Measurements from ENCODE around the gene EPN2.
"Not testable (repeated sequence)": the region's sequence is repeated elsewhere in the genome, so short reads cannot be mapped to it uniquely, and the experiment has no call there.

EPN2 gene

GRCh38 chr17:19346351-19347255 is 109.4 kb downstream of the EPN2 start:
- DNase-seq: peak; percentile 91

GRCh38 chr17:19347323-19348080 is 110.3 kb downstream of the EPN2 start:
- DNase-seq: no peak

DNA sequence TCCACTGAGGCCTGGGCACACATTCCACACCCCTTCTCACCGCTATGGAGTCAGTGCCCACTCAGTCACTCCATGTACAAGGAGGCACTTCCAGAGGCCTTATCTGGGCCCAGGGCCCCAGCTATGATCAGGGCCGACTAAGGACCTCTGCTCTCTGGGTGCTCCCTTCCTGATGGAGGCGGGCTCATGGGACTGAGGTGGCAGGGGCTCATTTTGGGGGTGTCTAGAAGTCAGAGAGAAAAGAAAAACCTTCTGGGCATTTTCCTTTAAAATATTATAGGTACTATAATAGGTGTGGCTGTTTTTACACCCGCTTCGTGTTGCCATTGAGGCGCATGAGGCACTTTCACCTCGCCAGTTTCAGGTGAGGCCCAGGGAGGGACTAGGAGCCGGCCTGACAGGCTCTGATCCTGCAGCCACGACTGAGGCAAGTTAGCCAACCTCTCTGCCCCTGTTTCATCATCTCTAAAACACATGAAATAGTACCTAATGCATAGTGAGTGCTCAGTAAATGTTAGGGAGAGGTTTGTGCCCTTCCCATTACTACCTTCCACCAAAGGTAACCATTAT is 111.0 kb downstream of the EPN2 start:
- DNase-seq: no peak

DNA sequence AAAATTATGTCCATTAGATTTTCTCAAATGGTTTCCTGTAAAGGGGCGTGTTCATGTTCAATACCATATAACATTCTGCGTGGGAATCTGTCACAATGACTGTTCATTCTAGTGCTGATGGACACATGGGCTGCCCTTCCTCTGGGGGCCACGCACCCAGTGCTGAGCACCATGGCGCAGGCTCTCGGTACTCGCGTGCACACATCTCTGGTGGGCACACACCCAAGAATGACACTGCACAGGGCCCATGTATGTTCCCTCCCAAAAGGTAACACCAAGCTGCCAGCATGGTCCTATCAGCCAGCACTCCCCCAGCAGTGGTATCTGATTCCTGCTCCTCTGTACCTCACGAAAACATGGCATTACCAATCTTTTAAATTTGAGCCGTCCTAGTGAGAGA is 111.6 kb downstream of the EPN2 start:
- no peak for DNase-seq

GRCh38 chr17:19353401-19353800 is 116.2 kb downstream of the EPN2 start:
- not testable (repeated sequence) for DNase-seq

DNA sequence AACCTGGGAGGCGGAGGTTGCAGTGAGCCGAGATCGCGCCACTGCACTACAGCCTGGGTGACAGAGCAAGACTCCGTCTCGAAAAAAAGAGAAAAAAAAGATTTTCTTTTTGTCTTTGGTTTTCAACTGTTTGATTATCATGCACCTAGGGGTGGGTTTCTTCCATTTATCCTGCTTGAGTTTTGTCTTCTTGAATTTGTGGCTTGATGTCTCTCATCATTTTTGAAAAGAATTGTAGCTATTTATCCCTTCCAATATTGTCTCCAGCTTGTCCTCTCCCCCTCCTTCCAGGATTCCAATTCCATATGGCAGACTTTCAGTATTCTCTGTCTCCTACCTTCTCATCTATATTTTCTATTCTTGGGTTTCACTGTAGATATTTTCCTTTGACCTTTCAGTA is 117.6 kb downstream of the EPN2 start:
- no peak for DNase-seq

DNA sequence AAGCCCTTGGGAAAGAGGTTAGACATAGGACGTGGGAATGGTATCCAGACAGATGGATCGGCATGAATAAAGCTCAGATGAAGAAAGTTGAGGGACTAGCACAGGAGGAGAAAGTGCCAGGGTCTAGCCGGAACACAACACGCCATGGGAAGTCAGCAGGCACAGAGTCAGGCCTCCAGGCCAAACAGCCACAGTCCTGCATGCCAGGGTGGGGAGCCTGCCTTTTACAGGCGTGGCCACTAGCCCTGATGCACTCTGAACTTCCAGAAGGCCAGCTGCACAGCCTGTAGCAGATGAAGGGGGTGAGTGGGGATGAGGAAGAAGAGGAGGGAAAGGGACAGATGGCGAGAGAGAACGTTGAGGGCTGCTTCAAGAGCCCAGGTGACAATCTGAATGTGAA is 120.2 kb downstream of the EPN2 start:
- DNase-seq: no peak

GRCh38 chr17:19357761-19358160 is 120.6 kb downstream of the EPN2 start:
- DNase-seq: no peak

GRCh38 chr17:19359151-19359550 is 122.0 kb downstream of the EPN2 start:
- DNase-seq: no peak

DNA sequence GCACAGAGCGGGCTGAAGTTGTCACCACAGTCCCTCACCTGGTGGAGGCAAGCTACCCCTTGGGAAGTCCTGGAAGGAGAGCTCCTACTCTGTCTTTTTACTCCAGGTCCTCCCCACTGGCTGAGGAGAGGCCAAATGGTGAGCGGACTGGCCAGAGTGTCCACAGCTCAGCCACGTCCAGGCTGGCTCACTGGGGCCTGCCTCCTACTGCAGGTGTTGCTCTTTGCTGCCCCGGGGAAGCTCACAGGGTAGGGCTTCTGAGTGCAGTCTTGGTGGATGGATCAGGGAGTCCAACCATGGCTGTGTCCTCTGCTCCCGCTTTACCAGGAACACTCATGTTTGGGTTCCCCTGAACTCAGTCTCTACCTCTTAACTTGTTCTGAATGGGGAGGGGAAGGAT is 122.7 kb downstream of the EPN2 start:
- no peak for DNase-seq

- no peak for DNase-seq
Observed at GRCh38 chr17:19360772-19361171, 123.6 kb downstream of the EPN2 start.

- DNase-seq: peak; percentile 34
Observed at GRCh38 chr17:19361326-19361725, 124.2 kb downstream of the EPN2 start.

DNA sequence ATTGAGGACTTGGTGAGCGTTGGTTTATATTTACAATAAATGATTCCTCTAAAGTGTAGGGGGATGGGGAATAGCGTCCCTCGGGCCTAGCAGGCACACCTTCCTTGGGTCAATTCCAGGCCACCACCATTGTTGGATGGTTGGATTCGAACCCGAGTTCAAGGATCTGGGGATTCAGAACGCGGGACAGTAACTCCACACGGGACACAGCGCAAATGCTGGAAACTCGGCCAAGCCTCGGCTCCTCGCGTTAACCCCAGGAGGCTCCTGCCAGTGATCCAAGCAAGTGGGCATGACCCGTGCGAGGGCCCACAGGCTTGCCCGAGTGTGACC is 124.7 kb downstream of the EPN2 start:
- DNase-seq: no peak

DNA sequence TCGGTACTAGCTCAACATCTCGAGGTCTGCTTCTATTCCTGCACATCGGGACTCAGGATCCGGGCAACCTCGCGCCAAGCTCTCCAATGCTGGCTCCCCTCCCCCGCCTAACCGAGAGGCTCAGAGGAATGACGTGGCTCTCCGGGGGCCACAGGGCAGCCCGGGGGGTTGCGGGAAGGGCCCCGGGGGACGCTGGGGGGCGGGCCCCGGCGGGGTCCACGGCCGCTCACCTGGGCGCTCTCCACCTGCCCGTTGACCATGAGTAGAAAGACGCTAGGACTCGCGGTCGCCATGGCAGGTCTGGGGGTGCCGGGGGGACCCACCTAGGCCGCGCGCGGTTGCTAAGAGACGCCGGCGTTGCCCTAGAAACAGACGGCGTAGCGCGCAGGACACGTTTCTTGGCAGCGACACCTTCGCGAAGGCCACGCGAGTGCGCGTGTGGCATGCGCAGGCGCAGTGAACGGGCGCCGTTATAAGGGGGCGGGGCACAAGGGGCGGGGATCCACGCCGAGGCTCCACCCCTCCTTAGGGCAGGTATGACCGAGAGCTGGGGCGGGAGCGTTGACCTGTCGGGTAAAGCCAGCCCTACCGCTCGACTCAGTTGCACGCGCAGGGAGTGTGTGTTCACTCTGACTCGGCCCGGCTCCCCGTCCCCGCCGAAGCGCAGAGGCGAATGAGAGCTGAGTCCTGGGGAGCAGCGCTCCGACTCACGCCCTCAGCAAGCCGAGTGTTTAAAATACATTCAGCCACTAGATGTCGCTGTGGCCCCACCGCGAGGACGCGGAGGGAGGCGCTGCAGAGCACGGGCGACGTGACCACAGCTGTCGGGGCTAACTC is 125.3 kb downstream of the EPN2 start, which contains the start of gene B9D1:
TSS of gene B9D1 (minus strand) at position 447 of the 837 bp plus-strand sequence. CDS start at position 293, 154 bp downstream.
- peak; percentile 86 for DNase-seq

DNA sequence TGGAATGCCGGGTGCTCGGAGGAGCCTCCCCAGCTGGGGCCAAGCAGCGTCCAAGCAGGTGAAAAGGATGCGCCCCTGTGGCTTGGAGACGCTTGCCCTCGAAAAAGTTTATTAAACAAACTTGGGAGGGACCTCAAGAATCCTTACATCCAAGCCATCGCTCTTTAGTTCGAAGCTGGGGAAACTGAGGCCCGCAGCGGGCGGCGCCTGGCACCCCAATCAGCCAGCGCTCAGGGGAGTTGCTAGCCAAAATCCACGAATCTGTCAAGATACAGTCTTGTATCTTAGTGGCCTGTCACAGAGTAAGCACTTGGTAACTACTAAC is 125.9 kb downstream of the EPN2 start:
- no peak for DNase-seq

DNA sequence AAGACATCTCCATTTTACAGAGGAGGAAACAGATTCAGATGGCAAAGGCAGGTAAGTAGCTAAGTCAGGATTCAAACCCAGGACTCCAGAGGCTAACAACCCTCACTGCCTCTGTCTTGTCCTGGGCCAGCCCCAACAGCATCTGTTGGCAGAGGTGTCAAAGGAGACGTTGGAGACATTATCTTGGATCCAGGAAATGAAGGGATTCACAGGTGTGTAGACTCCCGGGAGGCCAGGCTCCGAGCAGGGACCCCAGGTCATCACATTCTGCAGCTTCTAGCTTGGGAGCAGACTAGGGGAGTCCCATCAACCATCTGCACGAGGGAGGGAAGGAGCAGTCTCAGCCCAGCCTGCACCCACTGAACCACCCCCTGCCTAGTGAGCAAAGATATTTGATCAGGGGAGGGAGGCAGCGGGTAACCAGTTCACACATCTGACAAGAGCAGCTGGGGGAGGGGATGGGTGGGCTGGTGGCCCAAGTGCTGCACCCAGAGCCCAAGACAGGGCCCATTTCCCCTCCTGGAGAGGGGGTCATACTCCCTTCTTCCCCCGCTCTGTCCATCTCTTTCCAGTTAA is 126.4 kb downstream of the EPN2 start:
- DNase-seq: no peak

GRCh38 chr17:19364699-19365498 is 127.7 kb downstream of the EPN2 start:
- no peak for DNase-seq

DNA sequence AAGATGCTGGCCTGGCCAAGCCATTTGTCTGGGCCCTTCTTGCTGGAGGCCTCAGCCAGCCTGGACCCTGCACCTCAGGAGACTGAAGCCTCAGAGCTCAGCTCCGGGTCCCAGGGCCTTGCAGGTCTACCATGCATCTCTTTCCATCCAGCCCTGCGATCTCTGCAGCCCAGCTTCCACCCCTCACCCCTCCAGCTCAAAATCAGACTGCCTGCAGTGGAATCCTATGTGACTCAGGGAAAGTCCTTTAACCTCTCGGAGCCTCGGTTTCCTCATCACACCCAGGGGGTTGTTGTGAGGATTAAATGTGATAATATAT is 128.3 kb downstream of the EPN2 start:
- DNase-seq: no peak

GRCh38 chr17:19365833-19366636 is 128.9 kb downstream of the EPN2 start:
- DNase-seq: no peak

- no peak for DNase-seq
Observed at GRCh38 chr17:19366637-19366972, 129.4 kb downstream of the EPN2 start.

DNA sequence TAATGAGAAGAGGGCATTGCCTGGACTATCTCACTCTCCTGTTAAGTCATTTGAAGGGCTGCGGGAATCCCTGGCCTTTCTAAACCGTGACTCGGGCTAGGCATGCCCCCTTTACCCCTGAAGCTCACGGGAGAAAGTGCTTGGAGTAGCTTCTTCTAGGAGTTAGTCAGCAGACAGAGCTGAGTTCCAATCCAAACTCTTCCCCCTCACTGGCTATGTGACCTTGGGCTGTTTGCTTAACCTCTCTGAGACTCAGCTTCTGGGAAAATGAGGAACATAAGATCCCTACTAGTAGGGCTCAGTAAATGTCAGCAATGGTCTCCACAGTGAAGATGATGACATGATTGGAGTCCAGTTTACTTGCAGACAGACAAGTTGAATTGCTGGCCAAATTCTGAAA is 131.1 kb downstream of the EPN2 start:
- no peak for DNase-seq
